HCT116 (cell line): ENCODE data around the gene DYNLT4. TPM values are rescaled to one million over a fixed set of nuclear protein-coding genes. Genes with fewer than 3 reads are reported as not detected.

Experiments
- ATAC-seq: fragments of 200-7000 bp; cut with Tn5 transposase; 2 replicates; pipeline ENCODE4 v1.9.1; 2020; ENCODE audit warnings: mild to moderate bottlenecking, moderate library complexity
- BruUV-seq: library from RNA; stranded (reverse); fragments of 400-500 nt; replicated peaks from 2 replicates; lab custom pipeline; 2021; lab: Mats Ljungman, UMichigan
- CTCF ChIA-PET: fragments of 300-600 bp; sonication (Branson Sonifier 250); formaldehyde crosslinking; loops from one replicate; lab custom pipeline; 2021; ENCODE audit warnings: antibody characterized with exemption; lab: Charles Lee
- POLR2A ChIA-PET: fragments of 300-600, 350-600 bp; sonication (Branson Sonifier 250); formaldehyde crosslinking; loops from one replicate; lab custom pipeline; 2021; ENCODE audit warnings: antibody characterized with exemption; lab: Charles Lee
- RAD21 ChIA-PET, 2 experiments: fragments of 300-600 bp; sonication (Branson Sonifier 250); formaldehyde crosslinking; loops; one replicate each; lab custom pipeline; 2023; ENCODE audit warnings: low total read pairs in 2 of 2; ENCODE audit not compliant: uncharacterized antibody in 2 of 2, unreplicated experiment in 2 of 2, low non-redundant PET in 1 of 2; lab: Charles Lee
- DNase-seq: peaks from one replicate; pipeline ENCODE4 v3.0.0-alpha.2; 2010; ENCODE audit warnings: low read depth, low spot score
- H2AFZ ChIP-seq: fragments of 200-600 bp; shearing (Covaris generic), sonication (generic); 2 replicates; pipeline ENCODE4 v1.6.1; 2017; ENCODE audit warnings: low read depth, mixed run types, mixed read lengths, antibody characterized with exemption, low read length; ENCODE audit not compliant: poor library complexity, severe bottlenecking
- H3K27ac ChIP-seq: 2 replicates; pipeline ENCODE4 v1.5.1; 2012; ENCODE audit warnings: low read depth, low read length
- H3K27me3 ChIP-seq: fragments of 200-600 bp; sonication (generic); 2 replicates; pipeline ENCODE4 v1.6.1; 2016; ENCODE audit warnings: mixed run types, low read length, mixed read lengths; ENCODE audit not compliant: insufficient read depth
- H3K36me3 ChIP-seq, 2 experiments: fragments of 200-500 bp in 1 of 2; fragments of 200-600 bp in 1 of 2; sonication (Bioruptor generic) in 1 of 2; sonication (generic) in 1 of 2; 2 replicates each; pipeline versions ENCODE4 v1.5.1 to v1.6.1; 2014 to 2016; ENCODE audit warnings: low read length in 2 of 2, inconsistent platforms in 1 of 2, mixed read lengths in 1 of 2, mixed run types in 1 of 2; ENCODE audit not compliant: insufficient read depth in 2 of 2, control insufficient read depth in 1 of 2
- H3K4me1 ChIP-seq, 2 experiments: fragments of 200-600 bp in 1 of 2; sonication (generic) in 1 of 2; 2 replicates each; pipeline versions ENCODE4 v1.5.1 to v1.6.1; 2012 to 2017; ENCODE audit warnings: low read length in 2 of 2, inconsistent platforms in 1 of 2, mild to moderate bottlenecking in 1 of 2, mixed read lengths in 1 of 2, mixed run types in 1 of 2, moderate library complexity in 1 of 2; ENCODE audit not compliant: insufficient read depth in 2 of 2, control insufficient read depth in 1 of 2
- H3K4me2 ChIP-seq: fragments of 200-600 bp; sonication (generic); 2 replicates; pipeline ENCODE4 v1.6.1; 2017; ENCODE audit warnings: mixed run types, low read length, mixed read lengths
- H3K4me3 ChIP-seq, 2 experiments: fragments of 200-600 bp in 1 of 2; sonication (generic) in 1 of 2; replicated peaks in 1 of 2; 2 replicates each; pipeline ENCODE4 v1.5.1; 2011 to 2016; ENCODE audit warnings: low read length in 2 of 2, control low read depth in 1 of 2, low read depth in 1 of 2, mild to moderate bottlenecking in 1 of 2, mixed read lengths in 1 of 2, mixed run types in 1 of 2
- H3K79me2 ChIP-seq: fragments of 200-600 bp; sonication (generic); 2 replicates; pipeline ENCODE4 v1.6.1; 2017; ENCODE audit warnings: mild to moderate bottlenecking, mixed run types, low read length, moderate library complexity, mixed read lengths; ENCODE audit not compliant: insufficient read depth
- H3K9ac ChIP-seq: fragments of 200-600 bp; sonication (generic); 2 replicates; pipeline ENCODE4 v1.6.1; 2016; ENCODE audit warnings: low read length, mixed read lengths
- H3K9me2 ChIP-seq: fragments of 200-600 bp; sonication (generic), shearing (Covaris generic); 2 replicates; pipeline ENCODE4 v1.6.1; 2017; ENCODE audit warnings: mixed run types, mild to moderate bottlenecking, moderate library complexity; ENCODE audit not compliant: insufficient read depth
- H3K9me3 ChIP-seq, 2 experiments: fragments of 200-500 bp in 1 of 2; fragments of 200-600 bp in 1 of 2; sonication (Bioruptor generic) in 1 of 2; sonication (generic) in 1 of 2; 2 replicates each; pipeline ENCODE4 v1.6.1; 2014 to 2017; ENCODE audit warnings: low read length in 2 of 2, mixed read lengths in 2 of 2, inconsistent platforms in 1 of 2, low read depth in 1 of 2, mild to moderate bottlenecking in 1 of 2, mixed run types in 1 of 2, moderate library complexity in 1 of 2; ENCODE audit not compliant: control insufficient read depth in 1 of 2, insufficient read depth in 1 of 2
- H4K20me1 ChIP-seq: fragments of 200-600 bp; sonication (generic), shearing (Covaris generic); 2 replicates; pipeline ENCODE4 v1.6.1; 2017; ENCODE audit warnings: mixed run types, mild to moderate bottlenecking, moderate library complexity; ENCODE audit not compliant: insufficient read depth
- POLR2A ChIP-seq: IDR thresholded peaks from 2 replicates; pipeline ENCODE4 v1.7.0; 2011; ENCODE audit warnings: borderline replicate concordance; ENCODE audit not compliant: insufficient read depth, insufficient read length; ENCODE audit errors: extremely low read depth
- SIN3A ChIP-seq: IDR thresholded peaks from 2 replicates; pipeline ENCODE4 v1.6.1; 2012; ENCODE audit warnings: low read depth
- SP1 ChIP-seq: IDR thresholded peaks from 2 replicates; pipeline ENCODE4 v1.6.1; 2012; ENCODE audit warnings: low read depth
- SRF ChIP-seq: IDR thresholded peaks from 2 replicates; pipeline ENCODE4 v1.6.1; 2012; ENCODE audit warnings: low read depth
- YY1 ChIP-seq: IDR thresholded peaks from 2 replicates; pipeline ENCODE4 v1.6.1; 2011; ENCODE audit warnings: low read length, low read depth, moderate library complexity, mild to moderate bottlenecking; ENCODE audit not compliant: insufficient replicate concordance; ENCODE audit errors: extremely low read depth
- ZFX ChIP-seq: fragments of 450-650 bp; IDR thresholded peaks from 2 replicates; pipeline ENCODE4 v1.6.1; 2017
- intact Hi-C: fragments of 100-400 bp; cut with micrococcal nuclease; formaldehyde crosslinking; loops from 2 replicates; pipeline ENCODE4 v1.10.0; 2022
- total RNA-seq: library from RNA; stranded (reverse); gene quantifications from one replicate; pipeline ENCODE4 v1.2.1, GENCODE V29; 2021; ENCODE audit not compliant: unreplicated experiment

DYNLT4 gene
- total RNA-seq, 1 experiment from 2014 or later = 0.96 TPM

DNA sequence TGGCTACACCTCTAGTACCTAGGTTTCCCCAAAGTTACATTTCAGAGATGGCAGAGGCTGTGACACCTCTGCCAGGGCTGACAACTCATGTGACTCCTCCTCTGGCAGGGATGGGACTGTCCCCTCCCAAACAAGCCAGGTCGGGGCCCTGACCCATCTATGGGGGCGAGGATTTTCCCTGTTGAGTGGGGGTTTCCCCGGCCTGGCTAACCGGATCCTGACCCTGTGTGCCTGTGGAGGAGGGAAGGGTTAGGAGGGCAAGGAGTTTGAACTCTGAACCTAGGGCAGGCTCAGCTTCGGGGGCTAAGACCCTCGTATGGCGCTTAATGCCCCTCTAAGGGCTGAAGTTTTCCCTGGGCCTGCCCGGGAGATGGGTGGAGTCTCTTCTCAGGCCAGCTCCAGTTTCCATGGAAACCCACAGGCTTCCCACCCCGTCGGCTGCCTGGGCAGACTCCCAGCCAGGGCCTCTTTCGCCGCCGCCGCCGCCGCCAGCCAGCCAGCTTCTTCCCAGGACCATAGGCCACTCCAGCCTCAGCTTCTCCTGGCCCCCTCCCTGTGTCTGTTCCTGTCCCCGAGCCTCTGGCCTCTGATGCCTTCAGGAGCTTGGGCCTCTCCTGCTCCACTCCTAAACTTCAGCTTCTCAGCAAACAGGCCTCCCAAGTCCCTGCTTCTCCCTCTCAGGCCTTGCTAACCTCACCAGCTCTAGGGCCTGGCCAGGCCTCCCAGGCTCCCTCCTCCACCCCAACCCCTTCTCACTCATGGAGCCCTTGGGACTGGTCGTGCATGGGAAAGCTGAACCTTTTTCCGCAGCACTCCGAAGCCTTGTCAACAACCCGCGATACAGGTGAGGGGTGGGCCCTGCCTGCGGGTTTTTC, 1.1 kb upstream of the DYNLT4 start, which contains the start of gene BTBD19:
BTBD19 (plus strand) TSS at position 461 of the 875 bp plus-strand sequence; CDS start at position 759, 298 bp downstream.
- TF ChIP-seq SP1 (no peak), POLR2A (peak; percentile 5), SRF (no peak), ZFX (peak; percentile 60), YY1 (no peak), SIN3A (no peak)
- TF ChIP-seq, all 23 proteins: peak for 2
- peak; percentile 28 for ATAC-seq
- H3K4me3 ChIP-seq = peak within 1 kb of the TSS; percentile 30 to 32
- H3K9me2 ChIP-seq = no peaks in the 10 kb centered on the region
- H3K9ac ChIP-seq = peak within 1 kb of the TSS; percentile 73
- H2AFZ ChIP-seq = no peak within 1 kb of the TSS
- POLR2A ChIA-PET = interaction anchor here (0.8 to 8.0 kb wide), 10 partner anchors 8 to 203 kb away, joined by 3 to 200 read pairs (median 9); partner anchors contain the start of genes HECTD3, PLK3, RNU5D-1 and RPS8
- H3K27me3 ChIP-seq = no peaks in the 10 kb centered on the region
- no TSS peak for BruUV-seq
- peaks cover 2 to 31% of the 10 kb centered on the region in 2 experiments; a peak in 3 of 4 replicates for H3K36me3 ChIP-seq
- peak within 1 kb of the TSS; percentile 68 for H3K4me2 ChIP-seq
- H4K20me1 ChIP-seq = no peaks in the 10 kb centered on the region
- CTCF ChIA-PET = interaction anchor here (1.0 to 2.3 kb wide), 5 partner anchors 8 to 23 kb away, joined by 3 to 10 read pairs (median 4); partner anchors contain the start of gene PLK3
- no peak for DNase-seq
- no peaks in the 10 kb centered on the region for H3K9me3 ChIP-seq
- H3K4me1 ChIP-seq = peaks cover 58 to 87% of the 10 kb centered on the region in 2 experiments
- RAD21 ChIA-PET = interaction anchor here in 1 of 2 experiments (1.0 kb wide), 1 partner anchor 8 kb away, joined by 3 read pairs; the partner anchor contains the start of gene PLK3
- peak within 1 kb of the TSS; percentile 98 for H3K27ac ChIP-seq
- intact Hi-C loops = no loop called here
- H3K79me2 ChIP-seq = peaks cover 21% of the 10 kb centered on the region; the same call in 1 of the 2 replicates
